Astrocyte of the cerebellum (primary cell): Measurements from ENCODE around the gene ESX1.

Experiments used
- DNase-seq: peaks from one replicate; pipeline ENCODE4 v3.0.0-alpha.2; 2011; ENCODE audit warnings: low read depth
- H3K4me3 ChIP-seq: 2 replicates; pipeline ENCODE4 v1.5.1; 2011; ENCODE audit warnings: mild to moderate bottlenecking, low read depth, low read length, moderate library complexity
- CTCF ChIP-seq: IDR thresholded peaks from 2 replicates; pipeline ENCODE4 v1.5.1; 2012; ENCODE audit warnings: low read length, low read depth, moderate library complexity, mild to moderate bottlenecking; ENCODE audit errors: missing control alignments
- in situ Hi-C: cut with HindIII; loops from 2 replicates; pipeline ENCODE4 v1.10.0; 2017; ENCODE audit warnings: low sequenced_read_pairs

The ESX1 gene

GRCh38 chrX:104282166-104282725 lies 27.5 kb upstream of the ESX1 start:
- no peak for TF ChIP-seq CTCF
- no peak overlapping the region for H3K4me3 ChIP-seq
- DNase-seq, result no peak
- in situ Hi-C loops, result no loop called here

- no peak for TF ChIP-seq CTCF
- no peak overlapping the region for H3K4me3 ChIP-seq
- in situ Hi-C loops, result no loop called here
- no peak for DNase-seq
Observed at GRCh38 chrX:104281564-104281963, 26.8 kb upstream of the ESX1 start.

- no peak overlapping the region for H3K4me3 ChIP-seq
- no peak for DNase-seq
- in situ Hi-C loops, result no loop called here
- no peak for TF ChIP-seq CTCF
Observed at GRCh38 chrX:104280609-104281008, 25.9 kb upstream of the ESX1 start.

GRCh38 chrX:104270916-104271512 lies 16.3 kb upstream of the ESX1 start:
- in situ Hi-C loops, result no loop called here
- TF ChIP-seq CTCF, result peak; percentile 69
- peak; percentile 1 for DNase-seq
- H3K4me3 ChIP-seq, result peak overlapping the region; percentile 13

- in situ Hi-C loops, result no loop called here
- DNase-seq, result no peak
- no peak overlapping the region for H3K4me3 ChIP-seq
- no peak for TF ChIP-seq CTCF
Observed at GRCh38 chrX:104270212-104270611, 15.5 kb upstream of the ESX1 start.

- no peak for TF ChIP-seq CTCF
- in situ Hi-C loops, result no loop called here
Observed at GRCh38 chrX:104255465-104255864, 732 bp upstream of the ESX1 start.

More at GRCh38 chrX:104255465-104255864, 732 bp upstream of the ESX1 start:
- no peak overlapping the region for H3K4me3 ChIP-seq
- no peak for DNase-seq
